GM23338 (cell line): ENCODE results near the gene SUSD4.

Experiments
- CTCF ChIP-seq, 2 experiments: fragments of 200-600 bp in 1 of 2; sonication (generic) in 1 of 2; conservative IDR thresholded peaks; 2 replicates each; pipeline versions ENCODE4 v1.5.1 to v1.6.1; 2016 to 2017; ENCODE audit warnings: antibody characterized with exemption in 2 of 2, low read depth in 2 of 2, mild to moderate bottlenecking in 2 of 2, moderate library complexity in 1 of 2
- EZH2 ChIP-seq: fragments of 200-600 bp; sonication (generic); IDR thresholded peaks from one replicate; pipeline ENCODE4 v1.8.0; 2017; ENCODE audit warnings: antibody characterized with exemption, mild to moderate bottlenecking, low read depth; ENCODE audit not compliant: unreplicated experiment
- STAT1 ChIP-seq: IDR thresholded peaks from one replicate; pipeline ENCODE4 v1.6.1; 2016; ENCODE audit warnings: antibody characterized with exemption; ENCODE audit not compliant: unreplicated experiment

GRCh38 chr1:223329664-223330415 is 34.1 kb downstream of the SUSD4 start:
- TF ChIP-seq CTCF (conservative IDR thresholded peaks at IDR 0.05; ENCODE audit: low read depth in 2 of 2) (no peak), EZH2 (no peak), STAT1 (no peak)
